Stimulated activated CD8-positive, alpha-beta memory T cell treated with anti-CD3 and anti-CD28 coated beads, Interleukin-15, amount 100 ng/mL, for 48 hours (primary cell): ENCODE results near the gene STARD5.
"Not testable (repeated sequence)": the region's sequence is repeated elsewhere in the genome, so short reads cannot be mapped to it uniquely, and the experiment has no call there.

ENCODE experiments used
- DNase-seq, 2 donors: peaks; one replicate each; pipeline ENCODE4 v3.0.0-alpha.2; 2020; ENCODE audit warnings: low read depth in 2 of 2

STARD5 gene

GRCh38 chr15:81337713-81338157 lies 13.8 kb upstream of the STARD5 start:
- DNase-seq = no peak

- DNase-seq = no peak
These were observed 13.3 kb upstream of the STARD5 start for GRCh38 chr15:81337241-81337640.

GRCh38 chr15:81336568-81336967 lies 12.6 kb upstream of the STARD5 start:
- DNase-seq = no peak

- no peak for DNase-seq
These were observed 11.7 kb upstream of the STARD5 start for GRCh38 chr15:81335631-81336030.

GRCh38 chr15:81334768-81335435 lies 11.0 kb upstream of the STARD5 start:
- DNase-seq = no peak

GRCh38 chr15:81333363-81333762 lies 9.4 kb upstream of the STARD5 start:
- DNase-seq = no peak

GRCh38 chr15:81332326-81332725 lies 8.4 kb upstream of the STARD5 start:
- no peak for DNase-seq

GRCh38 chr15:81331600-81331999 lies 7.7 kb upstream of the STARD5 start:
- DNase-seq = no peak

- not testable (repeated sequence) for DNase-seq
These were observed 7.2 kb upstream of the STARD5 start for GRCh38 chr15:81331141-81331540.

- no peak for DNase-seq
These were observed 6.6 kb upstream of the STARD5 start for GRCh38 chr15:81330366-81331090.

GRCh38 chr15:81329446-81329845 lies 5.5 kb upstream of the STARD5 start:
- no peak for DNase-seq

GRCh38 chr15:81327516-81327915 lies 3.6 kb upstream of the STARD5 start:
- no peak for DNase-seq

- no peak for DNase-seq
These were observed 2.7 kb upstream of the STARD5 start for GRCh38 chr15:81326466-81327212.

GRCh38 chr15:81323559-81323943 lies 390 bp downstream of the STARD5 start:
- no peak for DNase-seq

GRCh38 chr15:81322676-81323253 lies 1.2 kb downstream of the STARD5 start:
- no peak for DNase-seq

GRCh38 chr15:81321667-81322066 lies 2.3 kb downstream of the STARD5 start:
- no peak for DNase-seq

- DNase-seq = no peak
These were observed 6.3 kb downstream of the STARD5 start for GRCh38 chr15:81317642-81318017.

GRCh38 chr15:81316267-81316666 lies 7.7 kb downstream of the STARD5 start:
- DNase-seq = no peak

- DNase-seq = peak in 1 of 2 donors; percentile 39
These were observed 8.3 kb downstream of the STARD5 start for GRCh38 chr15:81315452-81316175.

- no peak for DNase-seq
These were observed 9.6 kb downstream of the STARD5 start for GRCh38 chr15:81314378-81314777.

- no peak for DNase-seq
These were observed 10.3 kb downstream of the STARD5 start for GRCh38 chr15:81313686-81314085.
